Body of pancreas (tissue), 4 donors: Measurements from ENCODE around the gene VAV2. TPM values are rescaled to one million over a fixed set of nuclear protein-coding genes. Genes with fewer than 3 reads are reported as not detected.

Experiments
- ATAC-seq: fragments of 150-250 bp; one replicate; pipeline ENCODE4 v1.9.1; 2016
- DNase-seq, 4 donors: peaks; one replicate each; pipeline ENCODE4 v3.0.0-alpha.2; 2019
- H3K27ac ChIP-seq, 4 donors: fragments of 200-600 bp; sonication (generic); 1 replicate in 3 of 4; 2 replicates in 1 of 4; pipeline versions ENCODE4 v1.5.1 to v1.6.1; 2016 to 2019; ENCODE audit warnings: mild to moderate bottlenecking in 1 of 4, mixed read lengths in 1 of 4, moderate library complexity in 1 of 4
- H3K27me3 ChIP-seq, 2 donors: fragments of 200-600 bp; sonication (generic); one replicate each; pipeline ENCODE4 v1.6.0; 2016; ENCODE audit warnings: mild to moderate bottlenecking in 1 of 2
- H3K36me3 ChIP-seq, 2 donors: fragments of 200-600 bp; sonication (generic); replicated peaks in 1 of 2; 2 replicates each; pipeline ENCODE4 v1.5.1; 2016; ENCODE audit warnings: low read depth in 2 of 2; ENCODE audit not compliant: insufficient read depth in 1 of 2
- H3K4me1 ChIP-seq: fragments of 200-600 bp; sonication (generic); one replicate; pipeline ENCODE4 v1.6.0; 2016
- H3K4me3 ChIP-seq, 2 donors: fragments of 200-600 bp; sonication (generic); 1 replicate in 1 of 2; 2 replicates in 1 of 2; pipeline ENCODE4 v1.5.1; 2016 to 2019
- H3K9me3 ChIP-seq, 3 donors: fragments of 200-600 bp; sonication (generic); 1 replicate in 2 of 3; 2 replicates in 1 of 3; pipeline ENCODE4 v1.5.1; 2016
- CTCF ChIP-seq, 7 experiments: fragments of 450-650 bp in 4 of 7; fragments of 200-600 bp in 3 of 7; sonication (generic) in 3 of 7; IDR thresholded peaks; one replicate each; pipeline ENCODE4 v1.5.1; 2016 to 2019; ENCODE audit warnings: antibody characterized with exemption in 7 of 7
- POLR2A ChIP-seq, 3 donors: fragments of 450-650 bp; IDR thresholded peaks; one replicate each; pipeline ENCODE4 v1.6.1; 2016; ENCODE audit warnings: antibody characterized with exemption in 3 of 3, mild to moderate bottlenecking in 2 of 3
- WGBS, 2 donors: methylation state at CpG; one replicate each; pipeline ENCODE4 v1.1.5; 2017; 5-methylcytosine and 5-hydroxymethylcytosine counted together
- intact Hi-C: fragments of 100-400 bp; cut with DNase I; formaldehyde crosslinking; loops from one replicate; pipeline ENCODE4 v1.15.1; 2023
- total RNA-seq, 2 donors: library from RNA; depleted of rRNA; stranded (reverse); fragments of >200 nt; gene quantifications; one replicate each; pipeline ENCODE4 v1.1.0, GENCODE V29; 2016

Gene VAV2
- total RNA-seq, 2 donors from 2014 or later = 31.6 to 32.3 TPM

GRCh38 chr9:133851693-133852092, 140.4 kb downstream of the VAV2 start:
- Histone ChIP-seq H3K4me1 (peaks cover 10% of the 10 kb centered on the region), H3K27ac (no peak overlapping the region), H3K27me3 (no peaks in the 10 kb centered on the region), H3K36me3 (no peaks in the 10 kb centered on the region), H3K4me3 (no peak overlapping the region), H3K9me3 (no peaks in the 10 kb centered on the region)
- ATAC-seq (no peak), DNase-seq (no peak)
- intact Hi-C loops = no loop called here
- TF ChIP-seq POLR2A (IDR thresholded peaks at IDR 0.05) (no peak), CTCF (IDR thresholded peaks at IDR 0.05) (no peak)
- whole genome bisulfite sequencing, 2 donors = 88 to 95% methylated on average over 1 of the region's 1 CpG

- 72 to 85% methylated on average over 2 to 7 of the region's 7 CpGs for WGBS, 2 donors
- no peak for TF ChIP-seq POLR2A (IDR thresholded peaks at IDR 0.05)
- no peak for TF ChIP-seq CTCF (IDR thresholded peaks at IDR 0.05)
- ATAC-seq (no peak), DNase-seq (no peak)
- intact Hi-C loops = no loop called here
- Histone ChIP-seq H3K27me3 (no peaks in the 10 kb centered on the region), H3K4me1 (peaks cover 9% of the 10 kb centered on the region), H3K36me3 (no peaks in the 10 kb centered on the region), H3K4me3 (no peak overlapping the region), H3K27ac (no peak overlapping the region), H3K9me3 (no peaks in the 10 kb centered on the region)
Measured at GRCh38 chr9:133850937-133851336, 141.2 kb downstream of the VAV2 start.

- peaks cover 5% of the 10 kb centered on the region for H3K4me1 ChIP-seq
- H3K27me3 ChIP-seq = no peaks in the 10 kb centered on the region
- no peaks in the 10 kb centered on the region for H3K9me3 ChIP-seq
- no peak for ATAC-seq
- H3K27ac ChIP-seq = no peak overlapping the region
- TF ChIP-seq POLR2A (IDR thresholded peaks at IDR 0.05) (no peak), CTCF (IDR thresholded peaks at IDR 0.05) (no peak)
- no peaks in the 10 kb centered on the region for H3K36me3 ChIP-seq
- no peak overlapping the region for H3K4me3 ChIP-seq
- 78 to 81% methylated on average over 6 to 9 of the region's 9 CpGs for WGBS, 2 donors
- intact Hi-C loops = no loop called here
- no peak for DNase-seq
Measured at GRCh38 chr9:133850161-133850560, 142.0 kb downstream of the VAV2 start.

GRCh38 chr9:133849110-133849670, 142.9 kb downstream of the VAV2 start:
- Histone ChIP-seq H3K4me3 (no peak overlapping the region), H3K27ac (no peak overlapping the region), H3K9me3 (no peaks in the 10 kb centered on the region), H3K36me3 (no peaks in the 10 kb centered on the region), H3K27me3 (no peaks in the 10 kb centered on the region), H3K4me1 (peaks cover 10% of the 10 kb centered on the region)
- WGBS, 2 donors = 91 to 95% methylated on average over 6 to 15 of the region's 16 CpGs
- no peak for TF ChIP-seq CTCF (IDR thresholded peaks at IDR 0.05)
- no peak for TF ChIP-seq POLR2A (IDR thresholded peaks at IDR 0.05)
- intact Hi-C loops = no loop called here
- ATAC-seq (no peak), DNase-seq (no peak)

DNA sequence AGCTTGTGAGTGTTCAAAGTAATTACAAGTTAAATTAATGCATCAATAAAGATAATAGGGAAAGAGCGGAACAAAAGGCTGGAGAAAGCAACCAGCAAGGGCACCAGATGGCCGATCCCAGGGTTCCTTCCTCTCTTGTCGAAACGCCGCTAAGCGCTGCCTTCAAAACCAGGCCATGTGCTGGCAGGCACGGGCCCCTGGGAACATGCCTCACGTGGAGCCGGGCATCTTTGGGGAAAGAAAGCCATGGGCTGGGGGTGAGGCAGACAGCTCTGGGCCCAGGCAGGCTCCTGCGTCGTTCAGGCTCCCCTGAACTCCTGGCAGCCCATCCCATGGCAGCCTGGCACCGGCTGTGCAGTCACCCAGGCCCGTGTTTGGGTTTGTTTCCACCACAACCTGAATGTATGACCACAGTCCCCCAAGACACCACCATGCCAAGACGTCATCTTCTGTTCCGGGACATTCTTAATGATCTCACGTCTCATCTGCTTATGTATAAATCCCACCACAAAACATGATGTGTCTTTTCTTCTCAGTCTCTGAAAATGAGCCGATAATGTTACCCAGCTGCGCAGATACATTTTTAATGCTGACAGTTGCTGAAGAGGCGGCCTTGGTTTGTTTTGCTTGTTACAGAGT, 143.5 kb downstream of the VAV2 start:
- no peak for DNase-seq
- TF ChIP-seq POLR2A (IDR thresholded peaks at IDR 0.05) = no peak
- TF ChIP-seq CTCF (IDR thresholded peaks at IDR 0.05) = no peak
- no peak for ATAC-seq
- Histone ChIP-seq H3K36me3 (no peaks in the 10 kb centered on the region), H3K4me3 (no peak overlapping the region), H3K9me3 (no peaks in the 10 kb centered on the region), H3K4me1 (peaks cover 10% of the 10 kb centered on the region), H3K27me3 (no peaks in the 10 kb centered on the region), H3K27ac (no peak overlapping the region)
- 86 to 90% methylated on average over 19 of the region's 19 CpGs for WGBS, 2 donors
- intact Hi-C loops = no loop called here
